GM12865 (cell line): ENCODE measurements around the gene BRPF3.
A peak's percentile ranks its signal among the peaks of the same experiment; 100 is the strongest.

Experiments used
- DNase-seq: peaks from one replicate; pipeline ENCODE4 v3.0.0; 2010; ENCODE audit warnings: low read depth
- H3K4me3 ChIP-seq: 2 replicates; pipeline ENCODE4 v1.5.1; 2011; ENCODE audit warnings: mild to moderate bottlenecking, low read depth, low read length, control low read depth
- CTCF ChIP-seq: IDR thresholded peaks from 2 replicates; pipeline ENCODE4 v1.5.1; 2011; ENCODE audit warnings: low read length, control low read depth, low read depth, inconsistent platforms; ENCODE audit not compliant: insufficient read depth; ENCODE audit errors: missing control alignments

The BRPF3 gene

GRCh38 chr6:36273067-36273466 lies 76.5 kb downstream of the BRPF3 start:
- DNase-seq = no peak
- no peak overlapping the region for H3K4me3 ChIP-seq
- TF ChIP-seq CTCF = no peak

- no peak for DNase-seq
- no peak for TF ChIP-seq CTCF
- H3K4me3 ChIP-seq = no peak overlapping the region
Observed at GRCh38 chr6:36273802-36274514, 77.4 kb downstream of the BRPF3 start.

GRCh38 chr6:36276581-36277536 lies 80.3 kb downstream of the BRPF3 start:
- DNase-seq = no peak

GRCh38 chr6:36277946-36278470 lies 81.5 kb downstream of the BRPF3 start:
- H3K4me3 ChIP-seq = no peak overlapping the region
- DNase-seq = no peak
- no peak for TF ChIP-seq CTCF

More at GRCh38 chr6:36276581-36277536, 80.3 kb downstream of the BRPF3 start:
- TF ChIP-seq CTCF = no peak
- no peak overlapping the region for H3K4me3 ChIP-seq

GRCh38 chr6:36280467-36280866 lies 83.9 kb downstream of the BRPF3 start:
- H3K4me3 ChIP-seq = no peak overlapping the region
- no peak for TF ChIP-seq CTCF
- DNase-seq = peak; percentile 18

- no peak for TF ChIP-seq CTCF
- DNase-seq = no peak
Observed at GRCh38 chr6:36280983-36281382, 84.4 kb downstream of the BRPF3 start.

More at GRCh38 chr6:36280983-36281382, 84.4 kb downstream of the BRPF3 start:
- H3K4me3 ChIP-seq = no peak overlapping the region
